K562 (cell line): ENCODE measurements around the gene PCARE. TPM values are rescaled to one million over a fixed set of nuclear protein-coding genes. Genes with fewer than 3 reads are reported as not detected.

Experiments
- ATAC-seq: fragments of 200-7000 bp; cut with Tn5 transposase; 3 replicates; pipeline ENCODE4 v1.9.1; 2020; ENCODE audit warnings: moderate library complexity
- BruUV-seq: library from RNA; stranded (reverse); fragments of 400-500 nt; replicated peaks from 2 replicates; lab custom pipeline; 2021; lab: Mats Ljungman, UMichigan
- CTCF ChIA-PET: fragments of 300-600 bp; formaldehyde crosslinking; extraction: SDS; loops from one replicate; lab custom pipeline; 2021; ENCODE audit warnings: low intra/inter-chr PET ratio; lab: Yijun Ruan, JAX
- POLR2A ChIA-PET: fragments of 300-600, 350-650 bp; sonication (Branson Sonifier 250); formaldehyde crosslinking; extraction: SDS; loops from one replicate; lab custom pipeline; 2021; ENCODE audit warnings: antibody characterized with exemption, inconsistent platforms; lab: Yijun Ruan, JAX
- DNase-seq, 4 experiments: peaks; one replicate each; pipeline versions ENCODE4 v3.0.0 to v3.0.0-alpha.2; 2011 to 2018; ENCODE audit warnings: low spot score in 3 of 4, mixed read lengths in 3 of 4; ENCODE audit errors: extremely low read depth in 1 of 4
- FAIRE-seq: peaks from 2 replicates; lab custom pipeline; 2011; peaks lifted over from hg19 to GRCh38; lab: Jason Lieb, UNC
- H2AFZ ChIP-seq: 2 replicates; pipeline ENCODE4 v1.6.0; 2011; ENCODE audit warnings: low read depth, low read length, control low read depth, inconsistent platforms
- H3K27ac ChIP-seq: fragments of 200-600 bp; 3 replicates; pipeline ENCODE4 v1.8.0; 2011; ENCODE audit warnings: low read depth, mild to moderate bottlenecking, control low read depth, inconsistent platforms, low read length, moderate library complexity, mixed read lengths; ENCODE audit errors: extremely low read depth
- H3K27me3 ChIP-seq, 2 experiments: fragments of 300-600 bp in 1 of 2; 2 replicates in 1 of 2; 3 replicates in 1 of 2; pipeline versions ENCODE4 v1.6.0 to v1.8.0; 2011; ENCODE audit warnings: inconsistent platforms in 2 of 2, low read length in 2 of 2, mild to moderate bottlenecking in 1 of 2, mixed read lengths in 1 of 2, moderate library complexity in 1 of 2; ENCODE audit not compliant: control insufficient read depth in 2 of 2, insufficient read depth in 2 of 2
- H3K36me3 ChIP-seq: fragments of 300-600 bp; 3 replicates; pipeline ENCODE4 v1.8.0; 2011; ENCODE audit warnings: mild to moderate bottlenecking, low read length, inconsistent platforms; ENCODE audit not compliant: control insufficient read depth, insufficient read depth
- H3K4me1 ChIP-seq, 2 experiments: fragments of 200-600 bp in 1 of 2; replicated peaks in 1 of 2; 2 replicates in 1 of 2; 3 replicates in 1 of 2; pipeline versions ENCODE4 v1.5.1 to v1.8.0; 2011; ENCODE audit warnings: inconsistent platforms in 2 of 2, low read length in 2 of 2, mild to moderate bottlenecking in 1 of 2, mixed read lengths in 1 of 2, moderate library complexity in 1 of 2; ENCODE audit not compliant: control insufficient read depth in 2 of 2, insufficient read depth in 2 of 2
- H3K4me2 ChIP-seq: 2 replicates; pipeline ENCODE4 v1.6.1; 2011; ENCODE audit warnings: low read length, control low read depth, inconsistent platforms, mixed read lengths; ENCODE audit not compliant: insufficient read depth
- H3K4me3 ChIP-seq: fragments of 200-600 bp; sonication (generic), shearing (Covaris generic); 2 replicates; pipeline ENCODE4 v1.5.1; 2016; ENCODE audit warnings: control low read depth, inconsistent platforms
- H3K79me2 ChIP-seq: fragments of 200-600 bp; 3 replicates; pipeline ENCODE4 v1.8.0; 2011; ENCODE audit warnings: low read length, inconsistent platforms; ENCODE audit not compliant: control insufficient read depth, insufficient read depth
- H3K9ac ChIP-seq, 2 experiments: 2 replicates each; pipeline versions ENCODE4 v1.6.0 to v1.6.1; 2011; ENCODE audit warnings: low read depth in 2 of 2, low read length in 2 of 2, control low read depth in 1 of 2, inconsistent platforms in 1 of 2, mild to moderate bottlenecking in 1 of 2, mixed read lengths in 1 of 2; ENCODE audit not compliant: insufficient read depth in 1 of 2
- H3K9me1 ChIP-seq: one replicate; pipeline ENCODE4 v1.6.0; 2011; ENCODE audit warnings: inconsistent platforms, mild to moderate bottlenecking, low read length, moderate library complexity; ENCODE audit not compliant: control insufficient read depth, insufficient read depth
- H3K9me3 ChIP-seq: replicated peaks from 2 replicates; pipeline ENCODE4 v1.5.1; 2011; ENCODE audit warnings: low read depth, low read length, inconsistent platforms; ENCODE audit not compliant: control insufficient read depth, insufficient read depth
- H4K20me1 ChIP-seq: replicated peaks from 2 replicates; pipeline ENCODE4 v1.6.1; 2011; ENCODE audit warnings: low read length, inconsistent platforms, mixed read lengths; ENCODE audit not compliant: control insufficient read depth, insufficient read depth
- ATF4 ChIP-seq: fragments of 450-650 bp; formaldehyde crosslinking; IDR thresholded peaks from 2 replicates; pipeline ENCODE4 v1.4.0; 2022; ENCODE audit warnings: mild to moderate bottlenecking, moderate library complexity
- EWSR1 ChIP-seq: fragments of 450-650 bp; IDR thresholded peaks from 2 replicates; pipeline ENCODE4 v1.6.1; 2018; ENCODE audit warnings: borderline replicate concordance, mild to moderate bottlenecking, low read depth, moderate library complexity; ENCODE audit not compliant: partially characterized antibody
- SIX5 ChIP-seq, 2 experiments: IDR thresholded peaks; 2 replicates each; pipeline ENCODE4 v1.6.1; 2011; ENCODE audit warnings: low read length in 2 of 2, borderline replicate concordance in 1 of 2, low read depth in 1 of 2, mild to moderate bottlenecking in 1 of 2, moderate library complexity in 1 of 2; ENCODE audit not compliant: insufficient read depth in 1 of 2
- SOX6 ChIP-seq: fragments of 450-650 bp; IDR thresholded peaks from 2 replicates; pipeline ENCODE4 v1.6.1; 2014; ENCODE audit warnings: mild to moderate bottlenecking
- WGBS: fragments of 100-300 bp; shearing (Covaris generic); methylation state at CpG from one replicate; pipeline ENCODE4 v1.1.6; 2016; ENCODE audit warnings: low coverage, mixed read lengths; ENCODE audit not compliant: insufficient coverage; ENCODE audit errors: missing lambda C conversion rate; 5-methylcytosine and 5-hydroxymethylcytosine counted together
- in situ Hi-C: fragments of 300-500 bp; cut with MboI; formaldehyde crosslinking; loops from 4 replicates; pipeline ENCODE4 v1.15.0; 2018; ENCODE audit warnings: inconsistent platforms, mixed read lengths
- intact Hi-C: fragments of 100-400 bp; cut with micrococcal nuclease; formaldehyde crosslinking; loops from 2 replicates; pipeline ENCODE4 v1.14.2; 2022
- polyA plus RNA-seq, 8 experiments: library from polyadenylated mRNA; depleted of rRNA in 4 of 8; stranded (reverse) in 5 of 8; unstranded in 3 of 8; fragments of >200 nt; fragmentation: Nextera tagmentation in 2 of 8; fragmentation: Illumina TruSeq in 1 of 8; extraction: Ambion mirVana in 2 of 8; extraction: Trizol in 1 of 8; gene quantifications; 2 replicates each; pipeline versions ENCODE4 v1.2.1 to v1.2.3, GENCODE V29; 2011 to 2014; ENCODE audit warnings: inconsistent platforms in 1 of 8, missing spikeins in 1 of 8
- total RNA-seq, 7 experiments: library from RNA; depleted of rRNA in 6 of 7; stranded (reverse); fragments of >200 nt in 6 of 7; fragmentation: Illumina TruSeq in 2 of 7; extraction: Trizol in 2 of 7; gene quantifications; 2 replicates each; pipeline versions ENCODE4 v1.2.1 to v1.2.3, GENCODE V29; 2011 to 2021; ENCODE audit warnings: low replicate concordance in 1 of 7
- TF ChIP-seq, protein P1 (sequence below): sonication (generic); formaldehyde crosslinking; IDR thresholded peaks from 2 replicates; pipeline ENCODE4 v1.8.0; 2023; ENCODE audit warnings: missing genetic modification reagents, mild to moderate bottlenecking, borderline replicate concordance

Gene PCARE
- total and polyA plus RNA-seq, 9 of the 15 experiments (the other 6 are each of a cell fraction or from before 2014, with no cell fraction given): not detected

GRCh38 chr2:29063056-29063455, 11.3 kb downstream of the PCARE start:
- ATAC-seq (no peak), DNase-seq (no peak), FAIRE-seq (no peak)
- H4K20me1 ChIP-seq: no peaks in the 10 kb centered on the region
- intact Hi-C loops (no loop called here), in situ Hi-C loops (no loop called here)
- no peak overlapping the region for H3K4me2 ChIP-seq
- H2AFZ ChIP-seq: no peak overlapping the region
- BruUV-seq: no TSS peak
- POLR2A ChIA-PET: interaction anchor here (0.6 to 1.7 kb wide), 2 partner anchors 10 to 972 kb away, joined by 3 to 5 read pairs; no protein-coding TSS in a partner anchor
- TF ChIP-seq EWSR1 (no peak), ATF4 (no peak), SOX6 (no peak), SIX5 (IDR thresholded peaks at IDR 0.05; ENCODE audit: borderline replicate concordance in 1 of 2, insufficient read depth in 1 of 2, low read depth in 1 of 2, low read length in 2 of 2) (no peak)
- TF ChIP-seq, protein P1, sequence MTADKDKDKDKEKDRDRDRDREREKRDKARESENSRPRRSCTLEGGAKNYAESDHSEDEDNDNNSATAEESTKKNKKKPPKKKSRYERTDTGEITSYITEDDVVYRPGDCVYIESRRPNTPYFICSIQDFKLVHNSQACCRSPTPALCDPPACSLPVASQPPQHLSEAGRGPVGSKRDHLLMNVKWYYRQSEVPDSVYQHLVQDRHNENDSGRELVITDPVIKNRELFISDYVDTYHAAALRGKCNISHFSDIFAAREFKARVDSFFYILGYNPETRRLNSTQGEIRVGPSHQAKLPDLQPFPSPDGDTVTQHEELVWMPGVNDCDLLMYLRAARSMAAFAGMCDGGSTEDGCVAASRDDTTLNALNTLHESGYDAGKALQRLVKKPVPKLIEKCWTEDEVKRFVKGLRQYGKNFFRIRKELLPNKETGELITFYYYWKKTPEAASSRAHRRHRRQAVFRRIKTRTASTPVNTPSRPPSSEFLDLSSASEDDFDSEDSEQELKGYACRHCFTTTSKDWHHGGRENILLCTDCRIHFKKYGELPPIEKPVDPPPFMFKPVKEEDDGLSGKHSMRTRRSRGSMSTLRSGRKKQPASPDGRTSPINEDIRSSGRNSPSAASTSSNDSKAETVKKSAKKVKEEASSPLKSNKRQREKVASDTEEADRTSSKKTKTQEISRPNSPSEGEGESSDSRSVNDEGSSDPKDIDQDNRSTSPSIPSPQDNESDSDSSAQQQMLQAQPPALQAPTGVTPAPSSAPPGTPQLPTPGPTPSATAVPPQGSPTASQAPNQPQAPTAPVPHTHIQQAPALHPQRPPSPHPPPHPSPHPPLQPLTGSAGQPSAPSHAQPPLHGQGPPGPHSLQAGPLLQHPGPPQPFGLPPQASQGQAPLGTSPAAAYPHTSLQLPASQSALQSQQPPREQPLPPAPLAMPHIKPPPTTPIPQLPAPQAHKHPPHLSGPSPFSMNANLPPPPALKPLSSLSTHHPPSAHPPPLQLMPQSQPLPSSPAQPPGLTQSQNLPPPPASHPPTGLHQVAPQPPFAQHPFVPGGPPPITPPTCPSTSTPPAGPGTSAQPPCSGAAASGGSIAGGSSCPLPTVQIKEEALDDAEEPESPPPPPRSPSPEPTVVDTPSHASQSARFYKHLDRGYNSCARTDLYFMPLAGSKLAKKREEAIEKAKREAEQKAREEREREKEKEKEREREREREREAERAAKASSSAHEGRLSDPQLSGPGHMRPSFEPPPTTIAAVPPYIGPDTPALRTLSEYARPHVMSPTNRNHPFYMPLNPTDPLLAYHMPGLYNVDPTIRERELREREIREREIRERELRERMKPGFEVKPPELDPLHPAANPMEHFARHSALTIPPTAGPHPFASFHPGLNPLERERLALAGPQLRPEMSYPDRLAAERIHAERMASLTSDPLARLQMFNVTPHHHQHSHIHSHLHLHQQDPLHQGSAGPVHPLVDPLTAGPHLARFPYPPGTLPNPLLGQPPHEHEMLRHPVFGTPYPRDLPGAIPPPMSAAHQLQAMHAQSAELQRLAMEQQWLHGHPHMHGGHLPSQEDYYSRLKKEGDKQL (CRISPR knock-in tag): no peak
- no peak overlapping the region for H3K27ac ChIP-seq
- H3K9me3 ChIP-seq: no peaks in the 10 kb centered on the region
- H3K9me1 ChIP-seq: peaks cover 3% of the 10 kb centered on the region
- H3K9ac ChIP-seq: no peak overlapping the region
- no peaks in the 10 kb centered on the region for H3K4me1 ChIP-seq
- H3K36me3 ChIP-seq: no peaks in the 10 kb centered on the region
- CTCF ChIA-PET: no interaction called here
- H3K79me2 ChIP-seq: no peaks in the 10 kb centered on the region
- no peak overlapping the region for H3K4me3 ChIP-seq
- 3% methylated on average over 5 of the region's 6 CpGs for WGBS
- peaks cover 29 to 70% of the 10 kb centered on the region in 2 experiments; a peak in 4 of 5 replicates for H3K27me3 ChIP-seq
